Testis (tissue), 3 donors: Measurements from ENCODE around the gene KCNG1. TPM values are rescaled to one million over a fixed set of nuclear protein-coding genes. Genes with fewer than 3 reads are reported as not detected.

Experiments used
- DNase-seq: peaks from one replicate; pipeline ENCODE4 v3.0.0-alpha.2; 2019
- H3K27ac ChIP-seq, 2 donors: fragments of 200-600 bp; sonication (generic); one replicate each; pipeline ENCODE4 v1.5.1; 2019
- H3K27me3 ChIP-seq: fragments of 200-600 bp; sonication (generic); one replicate; pipeline ENCODE4 v1.5.1; 2019
- H3K36me3 ChIP-seq: fragments of 200-600 bp; sonication (generic); one replicate; pipeline ENCODE4 v1.5.1; 2017; ENCODE audit warnings: low read depth; ENCODE audit errors: missing control alignments
- H3K4me1 ChIP-seq: fragments of 200-600 bp; sonication (generic); one replicate; pipeline ENCODE4 v1.5.1; 2019
- H3K4me3 ChIP-seq, 2 donors: fragments of 200-600 bp; sonication (generic); one replicate each; pipeline ENCODE4 v1.5.1; 2017 to 2019
- H3K9me3 ChIP-seq: fragments of 200-600 bp; sonication (generic); one replicate; pipeline ENCODE4 v1.5.1; 2017
- POLR2A ChIP-seq: fragments of 450-650 bp; IDR thresholded peaks from one replicate; pipeline ENCODE4 v1.6.1; 2017; ENCODE audit warnings: antibody characterized with exemption, mild to moderate bottlenecking, moderate library complexity
- WGBS, 2 donors: methylation state at CpG; one replicate each; pipeline ENCODE4 v1.1.5; 2018; 5-methylcytosine and 5-hydroxymethylcytosine counted together
- intact Hi-C: fragments of 100-400 bp; cut with DNase I; formaldehyde crosslinking; loops from one replicate; pipeline ENCODE4 v1.15.1; 2023; ENCODE audit warnings: low total_unique reads
- polyA plus RNA-seq: library from polyadenylated mRNA; stranded (reverse); fragments of 350-450 nt; fragmentation: Illumina TruSeq; extraction: RNeasy Lipid Tissue Mini Kit (QIAGEN cat#74804); gene quantifications from one replicate; pipeline ENCODE4 v1.2.3, GENCODE V29; 2014; ENCODE audit warnings: low read depth, low replicate concordance; ENCODE audit not compliant: insufficient read depth
- total RNA-seq, 2 donors: library from RNA; depleted of rRNA; stranded (reverse); fragments of >200 nt; gene quantifications; one replicate each; pipeline ENCODE4 v1.2.3, GENCODE V29; 2016
- TF ChIP-seq, protein P1 (sequence below), 3 experiments: fragments of 450-650 bp in 2 of 3; fragments of 200-600 bp in 1 of 3; sonication (generic) in 1 of 3; IDR thresholded peaks; one replicate each; pipeline ENCODE4 v1.5.1; 2016 to 2019; ENCODE audit warnings: antibody characterized with exemption in 3 of 3, mild to moderate bottlenecking in 2 of 3, moderate library complexity in 1 of 3

Gene KCNG1
- total and polyA plus RNA-seq, 3 donors from 2014 or later, result 20.9 to 78.2 (median 35.8) TPM

GRCh38 chr20:50993876-50994275 is 29.0 kb downstream of the KCNG1 start:
- Histone ChIP-seq H3K4me3 (no peak overlapping the region), H3K27ac (peak overlapping the region in 1 of 2 donors; percentile 30), H3K4me1 (peaks cover 4% of the 10 kb centered on the region), H3K36me3 (no peaks in the 10 kb centered on the region), H3K9me3 (no peaks in the 10 kb centered on the region), H3K27me3 (no peaks in the 10 kb centered on the region)
- WGBS, 2 donors, result 45 to 66% methylated on average over 7 to 9 of the region's 9 CpGs
- intact Hi-C loops, result no loop called here
- TF ChIP-seq, protein P1, sequence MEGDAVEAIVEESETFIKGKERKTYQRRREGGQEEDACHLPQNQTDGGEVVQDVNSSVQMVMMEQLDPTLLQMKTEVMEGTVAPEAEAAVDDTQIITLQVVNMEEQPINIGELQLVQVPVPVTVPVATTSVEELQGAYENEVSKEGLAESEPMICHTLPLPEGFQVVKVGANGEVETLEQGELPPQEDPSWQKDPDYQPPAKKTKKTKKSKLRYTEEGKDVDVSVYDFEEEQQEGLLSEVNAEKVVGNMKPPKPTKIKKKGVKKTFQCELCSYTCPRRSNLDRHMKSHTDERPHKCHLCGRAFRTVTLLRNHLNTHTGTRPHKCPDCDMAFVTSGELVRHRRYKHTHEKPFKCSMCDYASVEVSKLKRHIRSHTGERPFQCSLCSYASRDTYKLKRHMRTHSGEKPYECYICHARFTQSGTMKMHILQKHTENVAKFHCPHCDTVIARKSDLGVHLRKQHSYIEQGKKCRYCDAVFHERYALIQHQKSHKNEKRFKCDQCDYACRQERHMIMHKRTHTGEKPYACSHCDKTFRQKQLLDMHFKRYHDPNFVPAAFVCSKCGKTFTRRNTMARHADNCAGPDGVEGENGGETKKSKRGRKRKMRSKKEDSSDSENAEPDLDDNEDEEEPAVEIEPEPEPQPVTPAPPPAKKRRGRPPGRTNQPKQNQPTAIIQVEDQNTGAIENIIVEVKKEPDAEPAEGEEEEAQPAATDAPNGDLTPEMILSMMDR (IDR thresholded peaks at IDR 0.05), result no peak
- TF ChIP-seq POLR2A, result no peak
- DNase-seq, result peak; percentile 41

GRCh38 chr20:50992733-50993457 is 30.0 kb downstream of the KCNG1 start:
- 37 to 44% methylated on average over 9 to 13 of the region's 13 CpGs for WGBS, 2 donors
- DNase-seq, result peak; percentile 93
- H3K27me3 ChIP-seq, result no peaks in the 10 kb centered on the region
- no peaks in the 10 kb centered on the region for H3K36me3 ChIP-seq
- H3K4me1 ChIP-seq, result peaks cover 4% of the 10 kb centered on the region
- intact Hi-C loops, result no loop called here
- H3K9me3 ChIP-seq, result no peaks in the 10 kb centered on the region
- no peak overlapping the region for H3K4me3 ChIP-seq
- TF ChIP-seq, protein P1 (IDR thresholded peaks at IDR 0.05), result peak; percentile 83 to 97 (median 85)
- TF ChIP-seq POLR2A, result no peak
- H3K27ac ChIP-seq, result peak overlapping the region in 1 of 2 donors; percentile 30

GRCh38 chr20:50992336-50992732 is 30.6 kb downstream of the KCNG1 start:
- H3K27me3 ChIP-seq, result no peaks in the 10 kb centered on the region
- no peaks in the 10 kb centered on the region for H3K36me3 ChIP-seq
- no peak for DNase-seq
- no peaks in the 10 kb centered on the region for H3K9me3 ChIP-seq
- 48 to 54% methylated on average over 4 of the region's 4 CpGs for WGBS, 2 donors
- H3K27ac ChIP-seq, result no peak overlapping the region
- H3K4me1 ChIP-seq, result peaks cover 4% of the 10 kb centered on the region
- TF ChIP-seq POLR2A, result no peak
- TF ChIP-seq, protein P1 (IDR thresholded peaks at IDR 0.05), result no peak
- intact Hi-C loops, result no loop called here
- no peak overlapping the region for H3K4me3 ChIP-seq

- 88 to 93% methylated on average over 3 of the region's 3 CpGs for WGBS, 2 donors
- TF ChIP-seq, protein P1 (IDR thresholded peaks at IDR 0.05), result no peak
- no peak for TF ChIP-seq POLR2A
- Histone ChIP-seq H3K36me3 (no peaks in the 10 kb centered on the region), H3K9me3 (no peaks in the 10 kb centered on the region), H3K4me3 (no peak overlapping the region), H3K4me1 (peaks cover 4% of the 10 kb centered on the region), H3K27ac (no peak overlapping the region), H3K27me3 (no peaks in the 10 kb centered on the region)
- intact Hi-C loops, result no loop called here
- no peak for DNase-seq
Measured at GRCh38 chr20:50991076-50991475, 31.8 kb downstream of the KCNG1 start.
